HepG2 (cell line): ENCODE data around the gene IPO13. TPM values are rescaled to one million over a fixed set of nuclear protein-coding genes. Genes with fewer than 3 reads are reported as not detected.

Experiments
- ATAC-seq: fragments of 200-7000 bp; cut with Tn5 transposase; 3 replicates; pipeline ENCODE4 v1.9.1; 2020; ENCODE audit warnings: mild to moderate bottlenecking, moderate library complexity
- BruUV-seq: library from RNA; stranded (reverse); fragments of 400-500 nt; replicated peaks from 2 replicates; lab custom pipeline; 2021; lab: Mats Ljungman, UMichigan
- CTCF ChIA-PET: fragments of 300-600 bp; formaldehyde crosslinking; extraction: SDS; loops from one replicate; lab custom pipeline; 2021; ENCODE audit warnings: low total read pairs, inconsistent platforms, low intra/inter-chr PET ratio; lab: Yijun Ruan, JAX
- POLR2A ChIA-PET: fragments of 350-600 bp; sonication (Branson Sonifier 250); formaldehyde crosslinking; loops from one replicate; lab custom pipeline; 2020; ENCODE audit warnings: antibody characterized with exemption, inconsistent platforms; lab: Yijun Ruan, JAX
- DNase-seq: peaks from one replicate; pipeline ENCODE4 v3.0.0-alpha.2; 2015; ENCODE audit warnings: low spot score
- FAIRE-seq: peaks from 3 replicates; lab custom pipeline; 2011; peaks lifted over from hg19 to GRCh38; lab: Jason Lieb, UNC
- H2AFZ ChIP-seq: one replicate; pipeline ENCODE4 v1.6.1; 2011; ENCODE audit warnings: low read length, inconsistent platforms
- H3K27ac ChIP-seq: fragments of 300-600 bp; 3 replicates; pipeline ENCODE4 v1.8.0; 2011; ENCODE audit warnings: mixed run types, mild to moderate bottlenecking, mixed read lengths, low read length, inconsistent platforms; ENCODE audit not compliant: insufficient read depth; ENCODE audit errors: extremely low read length
- H3K27me3 ChIP-seq, 2 experiments: fragments of 200-600 bp in 1 of 2; 2 replicates in 1 of 2; 3 replicates in 1 of 2; pipeline versions ENCODE4 v1.6.0 to v1.8.0; 2011; ENCODE audit warnings: low read length in 2 of 2, mild to moderate bottlenecking in 2 of 2, moderate library complexity in 2 of 2, inconsistent platforms in 1 of 2; ENCODE audit not compliant: insufficient read depth in 2 of 2, control insufficient read depth in 1 of 2
- H3K36me3 ChIP-seq, 2 experiments: fragments of 200-600 bp in 1 of 2; replicated peaks in 1 of 2; 2 replicates in 1 of 2; 3 replicates in 1 of 2; pipeline versions ENCODE4 v1.5.1 to v1.8.0; 2011; ENCODE audit warnings: low read length in 2 of 2, inconsistent platforms in 1 of 2; ENCODE audit not compliant: insufficient read depth in 2 of 2, control insufficient read depth in 1 of 2
- H3K4me1 ChIP-seq: 2 replicates; pipeline ENCODE4 v1.5.1; 2012; ENCODE audit warnings: low read length, inconsistent platforms; ENCODE audit not compliant: insufficient read depth
- H3K4me2 ChIP-seq: 2 replicates; pipeline ENCODE4 v1.6.0; 2011; ENCODE audit warnings: low read depth, low read length, inconsistent platforms
- H3K4me3 ChIP-seq, 3 experiments: fragments of 200-600 bp in 1 of 3; sonication (generic), shearing (Covaris generic) in 1 of 3; replicated peaks in 1 of 3; 2 replicates each; pipeline ENCODE4 v1.5.1; 2011 to 2016; ENCODE audit warnings: low read length in 3 of 3, inconsistent platforms in 2 of 3, low read depth in 2 of 3, mild to moderate bottlenecking in 2 of 3, control low read depth in 1 of 3, mixed read lengths in 1 of 3; ENCODE audit not compliant: insufficient read depth in 1 of 3
- H3K79me2 ChIP-seq: one replicate; pipeline ENCODE4 v1.6.1; 2011; ENCODE audit warnings: low read length, inconsistent platforms; ENCODE audit not compliant: insufficient read depth
- H3K9ac ChIP-seq: 2 replicates; pipeline ENCODE4 v1.6.0; 2011; ENCODE audit warnings: mild to moderate bottlenecking, low read depth, low read length, inconsistent platforms; ENCODE audit not compliant: insufficient read depth
- H3K9me3 ChIP-seq: 2 replicates; pipeline ENCODE4 v1.5.1; 2012; ENCODE audit warnings: mild to moderate bottlenecking, low read length
- H4K20me1 ChIP-seq: 2 replicates; pipeline ENCODE4 v1.6.0; 2011; ENCODE audit warnings: inconsistent platforms, mild to moderate bottlenecking, low read length, moderate library complexity; ENCODE audit not compliant: insufficient read depth
- AGO2 ChIP-seq: fragments of 200-400 bp; formaldehyde crosslinking; optimal IDR thresholded peaks from 2 replicates; pipeline ENCODE3; 2017; ENCODE audit warnings: mild to moderate bottlenecking, low read depth, low read length, moderate library complexity
- ATF7-NPFF ChIP-seq: sonication (generic); formaldehyde crosslinking; IDR thresholded peaks from 2 replicates; pipeline ENCODE4 v1.8.1; 2023; ENCODE audit warnings: mild to moderate bottlenecking, low read depth, missing genetic modification reagents, moderate library complexity
- ETS1 ChIP-seq: sonication (generic); formaldehyde crosslinking; IDR thresholded peaks from 2 replicates; pipeline ENCODE4 v1.4.0; 2020; ENCODE audit warnings: missing genetic modification reagents
- FLYWCH1 ChIP-seq: sonication (generic); formaldehyde crosslinking; IDR thresholded peaks from 2 replicates; pipeline ENCODE4 v1.8.1; 2023; ENCODE audit warnings: mild to moderate bottlenecking, missing genetic modification reagents
- FOXA1 ChIP-seq, 2 experiments: fragments of 450-650 bp in 1 of 2; sonication (generic) in 1 of 2; formaldehyde crosslinking in 1 of 2; IDR thresholded peaks; 2 replicates each; pipeline versions ENCODE4 v1.4.0 to v1.6.1; 2016 to 2020; ENCODE audit warnings: missing genetic modification reagents in 1 of 2
- POLR2AphosphoS2 ChIP-seq: IDR thresholded peaks from 2 replicates; pipeline ENCODE4 v1.6.1; 2011; ENCODE audit warnings: low read depth, low read length, improper control_type of control experiment
- REL ChIP-seq: sonication (generic); formaldehyde crosslinking; conservative IDR thresholded peaks from 2 replicates; pipeline ENCODE4 v1.8.0; 2022; ENCODE audit warnings: mild to moderate bottlenecking, missing genetic modification reagents, moderate library complexity
- ZNF205 ChIP-seq: IDR thresholded peaks from 2 replicates; pipeline ENCODE4 v1.6.1; 2018; ENCODE audit warnings: missing biosample characterization, missing genetic modification reagents
- ZNF639 ChIP-seq: conservative IDR thresholded peaks from 2 replicates; pipeline ENCODE4 v1.6.1; 2018; ENCODE audit warnings: missing genetic modification reagents
- ZNF646 ChIP-seq: sonication (generic); formaldehyde crosslinking; IDR thresholded peaks from 2 replicates; pipeline ENCODE4 v1.9.0; 2021; ENCODE audit warnings: mild to moderate bottlenecking, missing genetic modification reagents
- ZNF740 ChIP-seq: sonication (generic); formaldehyde crosslinking; IDR thresholded peaks from 2 replicates; pipeline ENCODE4 v1.4.0; 2020; ENCODE audit warnings: missing genetic modification reagents
- ZNF790 ChIP-seq: sonication (generic); formaldehyde crosslinking; IDR thresholded peaks from 2 replicates; pipeline ENCODE4 v1.8.0; 2022; ENCODE audit warnings: missing genetic modification reagents, mild to moderate bottlenecking, borderline replicate concordance
- ZZZ3 ChIP-seq: sonication (generic); formaldehyde crosslinking; IDR thresholded peaks from 2 replicates; pipeline ENCODE4 v1.4.0; 2020; ENCODE audit warnings: missing genetic modification reagents, mild to moderate bottlenecking, borderline replicate concordance
- WGBS: methylation state at CpG from one replicate; pipeline ENCODE4 v1.1.6; 2017; ENCODE audit warnings: low lambda C conversion rate; 5-methylcytosine and 5-hydroxymethylcytosine counted together
- in situ Hi-C: cut with HindIII; loops from 2 replicates; pipeline ENCODE4 v1.10.0; 2017; ENCODE audit warnings: low pct_unique_long_range_greater_than_20kb; ENCODE audit not compliant: extremely low pct_ligation_motif_present
- intact Hi-C: fragments of 100-400 bp; cut with micrococcal nuclease; formaldehyde crosslinking; loops from one replicate; pipeline ENCODE4 v1.10.0; 2022; ENCODE audit not compliant: unreplicated experiment
- polyA plus RNA-seq, 8 experiments: library from polyadenylated mRNA; depleted of rRNA in 3 of 8; stranded (reverse) in 7 of 8; unstranded in 1 of 8; fragments of >200 nt; fragmentation: Illumina TruSeq in 4 of 8; extraction: Trizol in 4 of 8; gene quantifications; 2 replicates each; pipeline versions ENCODE4 v1.2.1 to v1.2.3, GENCODE V29; 2011 to 2016; ENCODE audit warnings: low read depth in 4 of 8, missing spikeins in 1 of 8, mixed read lengths in 1 of 8; ENCODE audit not compliant: insufficient read depth in 1 of 8
- total RNA-seq, 5 experiments: library from RNA; depleted of rRNA; stranded (reverse); fragments of >200 nt; fragmentation: Illumina TruSeq; extraction: Trizol; gene quantifications; 2 replicates each; pipeline ENCODE4 v1.2.3, GENCODE V29; 2016; ENCODE audit warnings: low read depth in 1 of 5

The IPO13 gene
- total and polyA plus RNA-seq, 2 of the 13 experiments (the other 11 are each of a cell fraction or from before 2014, with no cell fraction given): 12.9 to 15.6 TPM

GRCh38 chr1:43975249-43975961, 28.7 kb downstream of the IPO13 start:
- Histone ChIP-seq H3K9ac (peak overlapping the region; percentile 86), H3K4me2 (peak overlapping the region; percentile 99), H3K9me3 (no peaks in the 10 kb centered on the region), H3K4me1 (peaks cover 58% of the 10 kb centered on the region), H3K4me3 (peak overlapping the region; percentile 95 to 96 (median 95)), H3K79me2 (peaks cover 38% of the 10 kb centered on the region), H3K36me3 (peaks cover 3 to 12% of the 10 kb centered on the region in 2 experiments; a peak in 4 of 5 replicates), H4K20me1 (peaks cover 4% of the 10 kb centered on the region; the same call in 1 of the 2 replicates), H3K27me3 (no peaks in the 10 kb centered on the region), H2AFZ (no peak overlapping the region), H3K27ac (peak overlapping the region; percentile 75)
- CTCF ChIA-PET: no interaction called here
- intact Hi-C loops (no loop called here), in situ Hi-C loops (no loop called here)
- ATAC-seq (peak; percentile 0), DNase-seq (no peak), FAIRE-seq (no peak)
- POLR2A ChIA-PET: interaction anchor here (1.0 to 4.1 kb wide), 11 partner anchors 12 to 325 kb away, joined by 3 to 20 read pairs (median 5); partner anchors contain the start of genes IPO13, KDM4A and SLC6A9
- TSS peak; percentile 64 for BruUV-seq
- WGBS: 1% methylated on average over 25 of the region's 34 CpGs
- TF ChIP-seq POLR2AphosphoS2 (no peak), ZZZ3 (0 out of 2 replicates have a peak, but pooled peaks have one; percentile 1), ETS1 (CRISPR knock-in tag) (0 out of 2 replicates have a peak, but pooled peaks have one; percentile 32), FLYWCH1 (0 out of 2 replicates have a peak, but pooled peaks have one; percentile 57), FOXA1 (IDR thresholded peaks at IDR 0.05) (no peak), FOXA1 (CRISPR knock-in tag; IDR thresholded peaks at IDR 0.05) (peak; percentile 61), AGO2 (peak; percentile 7), REL (0 out of 2 replicates have a peak, but pooled peaks have one; percentile 2), ZNF205 (CRISPR knock-in tag) (no peak), ZNF646 (CRISPR knock-in tag) (0 out of 2 replicates have a peak, but pooled peaks have one; percentile 48), ZNF740 (CRISPR knock-in tag) (peak; percentile 53; the same call in 1 of the 2 replicates), ZNF790 (CRISPR knock-in tag) (0 out of 2 replicates have a peak, but pooled peaks have one; percentile 48), ATF7-NPFF (CRISPR knock-in tag) (peak; percentile 15; the same call in 1 of the 2 replicates), ZNF639 (no peak)
